DMS53 treated with DMSO at 0.1 percent for 48 hours (cell line): ENCODE results near the gene LTB.

ENCODE experiments used
- DNase-seq: peaks from one replicate; lab custom pipeline; 2025; ENCODE audit not compliant: unreplicated experiment; lab: John Stamatoyannopoulos, UW

Gene LTB

DNA sequence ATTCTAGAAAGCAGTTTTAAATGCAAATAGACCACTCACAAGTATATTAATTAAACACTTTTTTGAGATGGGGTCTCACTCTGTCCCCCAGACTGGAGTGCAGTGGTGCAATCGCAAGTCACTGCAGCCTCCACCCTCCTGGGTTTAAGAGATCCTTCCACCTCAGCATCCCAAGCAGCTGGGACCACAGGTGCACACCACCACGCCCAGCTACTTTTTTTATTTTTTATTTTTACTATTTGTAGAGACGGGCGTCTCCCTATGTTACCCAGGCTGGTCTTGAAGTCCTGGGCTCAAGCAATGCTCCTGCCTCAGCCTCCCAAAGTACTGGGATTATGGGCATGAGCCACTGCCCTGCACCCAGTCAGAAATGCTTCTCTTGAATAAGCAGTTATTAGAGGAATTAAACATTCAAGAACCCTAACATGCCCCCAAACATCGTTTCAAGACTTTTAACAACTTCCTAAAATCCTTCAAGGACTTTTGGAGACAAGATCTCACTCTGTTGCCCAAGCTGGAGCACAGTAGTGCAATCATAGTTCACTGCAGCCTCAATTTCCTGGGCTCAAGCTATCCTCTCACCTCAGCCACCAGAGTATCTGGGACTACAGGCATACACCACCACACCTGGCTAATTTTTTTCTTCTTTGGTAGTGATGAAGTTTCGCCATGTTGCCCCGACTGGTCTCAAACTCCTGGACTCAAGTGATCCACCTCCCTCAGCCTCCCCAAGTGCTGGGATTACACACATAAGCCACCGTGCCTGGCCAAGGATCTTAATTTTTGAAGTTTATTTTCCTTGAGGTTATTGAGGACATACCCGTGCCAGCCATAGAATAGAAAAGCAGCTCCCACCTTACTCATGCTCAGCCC is 50.2 kb downstream of the LTB start:
- no peak for DNase-seq

DNA sequence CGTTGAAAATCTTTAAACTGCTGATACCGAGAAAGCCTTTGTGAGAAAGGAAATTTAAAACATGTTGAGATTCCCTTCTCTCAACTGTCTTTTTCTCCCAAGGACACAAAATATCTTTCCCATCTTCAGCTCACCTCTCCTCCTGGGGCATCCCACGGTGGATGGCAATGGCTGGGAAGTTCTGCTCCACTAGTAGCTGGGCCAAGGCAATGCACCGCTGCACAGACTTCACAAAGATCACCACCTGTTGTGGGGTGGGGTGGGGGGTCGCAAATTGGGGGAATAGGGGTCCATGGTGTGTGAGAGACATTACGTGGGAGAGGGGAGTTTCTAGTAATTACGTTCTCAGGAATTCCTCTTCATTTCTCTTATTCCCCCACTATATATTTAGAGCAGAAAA is 51.1 kb downstream of the LTB start:
- DNase-seq = no peak

DNA sequence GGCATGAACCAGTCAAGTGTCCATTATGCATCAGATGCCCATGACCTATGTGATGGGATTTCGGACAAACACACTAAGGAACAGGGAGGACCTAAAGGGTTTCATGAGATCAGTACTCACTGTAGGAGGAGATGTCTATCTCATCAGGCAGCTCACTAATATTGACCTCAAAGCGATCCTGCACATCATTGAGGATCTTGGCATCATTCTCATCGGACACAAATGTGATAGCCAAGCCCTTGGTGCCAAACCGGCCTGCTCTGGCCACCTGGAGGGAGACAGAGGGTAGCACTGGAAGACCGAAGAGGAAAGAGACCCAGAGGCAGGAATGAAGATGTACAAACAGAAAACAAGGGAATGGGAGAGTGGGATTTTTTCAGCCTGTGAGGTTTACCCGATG is 51.6 kb downstream of the LTB start:
- DNase-seq = no peak
